Skeletal muscle satellite cell (primary cell): ENCODE data around the gene OR1C1.
"Not testable (repeated sequence)": the region's sequence is repeated elsewhere in the genome, so short reads cannot be mapped to it uniquely, and the experiment has no call there.

Source experiments
- H3K27me3 ChIP-seq: 2 replicates; pipeline ENCODE4 v1.7.0; 2013; ENCODE audit warnings: low read length; ENCODE audit not compliant: control insufficient read depth, insufficient read depth
- H3K36me3 ChIP-seq: 2 replicates; pipeline ENCODE4 v1.7.0; 2013; ENCODE audit warnings: mild to moderate bottlenecking, control low read depth, low read length; ENCODE audit not compliant: insufficient read depth
- H3K4me1 ChIP-seq: 2 replicates; pipeline ENCODE4 v1.7.0; 2013; ENCODE audit warnings: low read length; ENCODE audit not compliant: control insufficient read depth, insufficient read depth
- H3K4me2 ChIP-seq: 2 replicates; pipeline ENCODE4 v1.7.0; 2013; ENCODE audit warnings: mild to moderate bottlenecking, low read length
- H3K4me3 ChIP-seq: 2 replicates; pipeline ENCODE4 v1.7.0; 2013; ENCODE audit warnings: low read length
- H3K9ac ChIP-seq: 2 replicates; pipeline ENCODE4 v1.7.0; 2013; ENCODE audit warnings: mild to moderate bottlenecking, low read depth, low read length, moderate library complexity
- H3K9me3 ChIP-seq: replicated peaks from 2 replicates; pipeline ENCODE4 v1.7.0; 2013; ENCODE audit warnings: mild to moderate bottlenecking, control low read depth, low read length

The OR1C1 gene

GRCh38 chr1:247721222-247721621 is 39.1 kb downstream of the OR1C1 start:
- H3K27me3 ChIP-seq, result no peaks in the 10 kb centered on the region
- H3K4me2 ChIP-seq, result no peak overlapping the region
- no peaks in the 10 kb centered on the region for H3K4me1 ChIP-seq
- no peak overlapping the region for H3K9ac ChIP-seq
- H3K36me3 ChIP-seq, result no peaks in the 10 kb centered on the region
- peaks cover 9% of the 10 kb centered on the region for H3K9me3 ChIP-seq
- H3K4me3 ChIP-seq, result no peak overlapping the region

- no peaks in the 10 kb centered on the region for H3K36me3 ChIP-seq
- H3K9ac ChIP-seq, result no peak within 1 kb of the TSS
- H3K4me3 ChIP-seq, result no peak within 1 kb of the TSS
- no peak within 1 kb of the TSS for H3K4me2 ChIP-seq
- no peaks in the 10 kb centered on the region for H3K4me1 ChIP-seq
- H3K27me3 ChIP-seq, result no peaks in the 10 kb centered on the region
- H3K9me3 ChIP-seq, result peaks cover 17% of the 10 kb centered on the region
These were observed 43.8 kb downstream of the OR1C1 start, which contains the start of gene OR6F1 for GRCh38 chr1:247716546-247716945. Gene OR6F1 (minus strand): TSS chr1:247716646. CDS start chr1:247712755, 3,891 bp downstream.

GRCh38 chr1:247713753-247714152 is 46.6 kb downstream of the OR1C1 start:
- no peaks in the 10 kb centered on the region for H3K36me3 ChIP-seq
- no peaks in the 10 kb centered on the region for H3K4me1 ChIP-seq
- H3K9ac ChIP-seq, result no peak overlapping the region
- no peaks in the 10 kb centered on the region for H3K27me3 ChIP-seq
- peaks cover 12% of the 10 kb centered on the region for H3K9me3 ChIP-seq
- H3K4me3 ChIP-seq, result no peak overlapping the region
- no peak overlapping the region for H3K4me2 ChIP-seq

- not testable (repeated sequence) for H3K36me3 ChIP-seq, H3K9ac ChIP-seq, H3K4me3 ChIP-seq, H3K27me3 ChIP-seq, H3K4me2 ChIP-seq, H3K4me1 ChIP-seq
- peaks cover 12% of the 10 kb centered on the region for H3K9me3 ChIP-seq
These were observed 49.7 kb downstream of the OR1C1 start for GRCh38 chr1:247710681-247711080.
